ENCODE data around the gene LIN7B.
"Not testable (repeated sequence)": the region's sequence is repeated elsewhere in the genome, so short reads cannot be mapped to it uniquely, and the experiment has no call there.

The LIN7B gene

GRCh38 chr19:49120868-49121267, 6.7 kb downstream of the LIN7B start:
- no peak overlapping the region for H3K27ac ChIP-seq (ENCODE audit: low read depth, low read length)
- H4K20me1 ChIP-seq (ENCODE audit: control insufficient read depth, insufficient read depth, low read depth, low read length): no peaks in the 10 kb centered on the region
- TF ChIP-seq EZH2phosphoT487 (IDR thresholded peaks at IDR 0.05; ENCODE audit: borderline replicate concordance, low read length): no peak
- TF ChIP-seq CTCF (IDR thresholded peaks at IDR 0.05; ENCODE audit: low read depth, low read length, poor library complexity, severe bottlenecking): no peak
- 0 out of 2 replicates have a peak, but pooled peaks cover 3% of the 10 kb centered on the region for H3F3A ChIP-seq (ENCODE audit: control insufficient read depth, insufficient read depth)
- H3K4me1 ChIP-seq (ENCODE audit: control insufficient read depth, low read length): peaks cover 24% of the 10 kb centered on the region
- H3K9me2 ChIP-seq (replicated peaks; ENCODE audit: control insufficient read depth, low read length): no peaks in the 10 kb centered on the region
- no peaks in the 10 kb centered on the region for H3K79me2 ChIP-seq (ENCODE audit: control insufficient read depth, low read length)
- H3K4me3 ChIP-seq (ENCODE audit: low read length): no peak overlapping the region
- H3K36me3 ChIP-seq (ENCODE audit: control insufficient read depth, low read length): no peaks in the 10 kb centered on the region
- peaks cover 18% of the 10 kb centered on the region for H3K27me3 ChIP-seq (ENCODE audit: control insufficient read depth, low read length)
- no peaks in the 10 kb centered on the region for H3K9me3 ChIP-seq (ENCODE audit: control insufficient read depth, insufficient read depth, low read length)
- H3K4me2 ChIP-seq (ENCODE audit: low read length): no peak overlapping the region; the same call in 1 of the 2 replicates

- not testable (repeated sequence) for H3K4me2 ChIP-seq (ENCODE audit: low read length); H3K9me2 ChIP-seq (replicated peaks; ENCODE audit: control insufficient read depth, low read length); H3K9me3 ChIP-seq (ENCODE audit: control insufficient read depth, insufficient read depth, low read length); H4K20me1 ChIP-seq (ENCODE audit: control insufficient read depth, insufficient read depth, low read depth, low read length); H3K79me2 ChIP-seq (ENCODE audit: control insufficient read depth, low read length); H3F3A ChIP-seq (ENCODE audit: control insufficient read depth, insufficient read depth); H3K27ac ChIP-seq (ENCODE audit: low read depth, low read length); H3K36me3 ChIP-seq (ENCODE audit: control insufficient read depth, low read length); H3K4me3 ChIP-seq (ENCODE audit: low read length)
- H3K4me1 ChIP-seq (ENCODE audit: control insufficient read depth, low read length): peaks cover 20% of the 10 kb centered on the region
- peaks cover 18% of the 10 kb centered on the region for H3K27me3 ChIP-seq (ENCODE audit: control insufficient read depth, low read length)
These were observed 7.7 kb downstream of the LIN7B start for GRCh38 chr19:49121841-49122240.

- H3K27ac ChIP-seq (ENCODE audit: low read depth, low read length); H3K9me3 ChIP-seq (ENCODE audit: control insufficient read depth, insufficient read depth, low read length); H3K4me2 ChIP-seq (ENCODE audit: low read length); H3K79me2 ChIP-seq (ENCODE audit: control insufficient read depth, low read length); H3K4me3 ChIP-seq (ENCODE audit: low read length); H3K9me2 ChIP-seq (replicated peaks; ENCODE audit: control insufficient read depth, low read length); H4K20me1 ChIP-seq (ENCODE audit: control insufficient read depth, insufficient read depth, low read depth, low read length); H3F3A ChIP-seq (ENCODE audit: control insufficient read depth, insufficient read depth); H3K36me3 ChIP-seq (ENCODE audit: control insufficient read depth, low read length): not testable (repeated sequence)
- peaks cover 18% of the 10 kb centered on the region for H3K27me3 ChIP-seq (ENCODE audit: control insufficient read depth, low read length)
- H3K4me1 ChIP-seq (ENCODE audit: control insufficient read depth, low read length): peaks cover 16% of the 10 kb centered on the region
These were observed 9.1 kb downstream of the LIN7B start for GRCh38 chr19:49123285-49123684.

- H3K27me3 ChIP-seq (ENCODE audit: control insufficient read depth, low read length): peaks cover 9% of the 10 kb centered on the region
- no peaks in the 10 kb centered on the region for H3K36me3 ChIP-seq (ENCODE audit: control insufficient read depth, low read length)
- H3K9me3 ChIP-seq (ENCODE audit: control insufficient read depth, insufficient read depth, low read length): no peaks in the 10 kb centered on the region
- TF ChIP-seq EZH2phosphoT487 (IDR thresholded peaks at IDR 0.05; ENCODE audit: borderline replicate concordance, low read length) (no peak), CTCF (IDR thresholded peaks at IDR 0.05; ENCODE audit: low read depth, low read length, poor library complexity, severe bottlenecking) (no peak)
- H3F3A ChIP-seq (ENCODE audit: control insufficient read depth, insufficient read depth): 0 out of 2 replicates have a peak, but pooled peaks cover 3% of the 10 kb centered on the region
- no peak overlapping the region for H3K4me3 ChIP-seq (ENCODE audit: low read length)
- H3K27ac ChIP-seq (ENCODE audit: low read depth, low read length): no peak overlapping the region
- peaks cover 16% of the 10 kb centered on the region for H3K4me1 ChIP-seq (ENCODE audit: control insufficient read depth, low read length)
- H3K9me2 ChIP-seq (replicated peaks; ENCODE audit: control insufficient read depth, low read length): no peaks in the 10 kb centered on the region
- H4K20me1 ChIP-seq (ENCODE audit: control insufficient read depth, insufficient read depth, low read depth, low read length): no peaks in the 10 kb centered on the region
- no peaks in the 10 kb centered on the region for H3K79me2 ChIP-seq (ENCODE audit: control insufficient read depth, low read length)
- H3K4me2 ChIP-seq (ENCODE audit: low read length): no peak overlapping the region
These were observed 11.0 kb downstream of the LIN7B start for GRCh38 chr19:49125025-49125731.

Measured in DOHH2 (cell line).